ENCODE data around the gene CMSS1.

Gene CMSS1

GRCh38 chr3:100216713-100217112 lies 399.1 kb downstream of the CMSS1 start:
- ChIA-PET CTCF (interaction anchor here (0.6 kb wide), 1 partner anchor 17 kb away, joined by 3 read pairs; no protein-coding TSS in a partner anchor), POLR2A (no interaction called here)
- DNase-seq (ENCODE audit: low read depth, low spot score), result no peak

GRCh38 chr3:100221159-100221558 lies 403.5 kb downstream of the CMSS1 start:
- TF ChIP-seq CTCF (IDR thresholded peaks at IDR 0.05; ENCODE audit: insufficient read depth, low read length, missing control alignments), result no peak

More at GRCh38 chr3:100216713-100217112, 399.1 kb downstream of the CMSS1 start:
- H3K4me3 ChIP-seq (ENCODE audit: low read depth, low read length), result no peak overlapping the region
- no peak for TF ChIP-seq CTCF (IDR thresholded peaks at IDR 0.05; ENCODE audit: insufficient read depth, low read length, missing control alignments)

GRCh38 chr3:100225193-100225592 lies 407.5 kb downstream of the CMSS1 start:
- no peak for DNase-seq (ENCODE audit: low read depth, low spot score)
- no peak for TF ChIP-seq CTCF (IDR thresholded peaks at IDR 0.05; ENCODE audit: insufficient read depth, low read length, missing control alignments)
- H3K4me3 ChIP-seq (ENCODE audit: low read depth, low read length), result no peak overlapping the region
- CTCF ChIA-PET, result no interaction called here
- POLR2A ChIA-PET, result no interaction called here

More at GRCh38 chr3:100221159-100221558, 403.5 kb downstream of the CMSS1 start:
- POLR2A ChIA-PET, result no interaction called here
- H3K4me3 ChIP-seq (ENCODE audit: low read depth, low read length), result no peak overlapping the region
- DNase-seq (ENCODE audit: low read depth, low spot score), result no peak
- CTCF ChIA-PET, result no interaction called here

- POLR2A ChIA-PET, result no interaction called here
- CTCF ChIA-PET, result no interaction called here
Measured at GRCh38 chr3:100225883-100226282, 408.2 kb downstream of the CMSS1 start.

GRCh38 chr3:100226712-100227429 lies 409.2 kb downstream of the CMSS1 start:
- no peak overlapping the region for H3K4me3 ChIP-seq (ENCODE audit: low read depth, low read length)
- no peak for TF ChIP-seq CTCF (IDR thresholded peaks at IDR 0.05; ENCODE audit: insufficient read depth, low read length, missing control alignments)
- POLR2A ChIA-PET, result no interaction called here
- DNase-seq (ENCODE audit: low read depth, low spot score), result no peak
- CTCF ChIA-PET, result no interaction called here

More at GRCh38 chr3:100225883-100226282, 408.2 kb downstream of the CMSS1 start:
- TF ChIP-seq CTCF (IDR thresholded peaks at IDR 0.05; ENCODE audit: insufficient read depth, low read length, missing control alignments), result no peak
- no peak for DNase-seq (ENCODE audit: low read depth, low spot score)
- H3K4me3 ChIP-seq (ENCODE audit: low read depth, low read length), result no peak overlapping the region

- TF ChIP-seq CTCF (IDR thresholded peaks at IDR 0.05; ENCODE audit: insufficient read depth, low read length, missing control alignments), result no peak
- POLR2A ChIA-PET, result no interaction called here
- DNase-seq (ENCODE audit: low read depth, low spot score), result no peak
- CTCF ChIA-PET, result no interaction called here
- H3K4me3 ChIP-seq (ENCODE audit: low read depth, low read length), result no peak overlapping the region
Measured at GRCh38 chr3:100227511-100227921, 409.9 kb downstream of the CMSS1 start.
